DOHH2 (cell line): ENCODE measurements around the gene TARS3.

Experiments used
- EZH2phosphoT487 ChIP-seq: fragments of 200-600 bp; sonication (generic); IDR thresholded peaks from 2 replicates; pipeline ENCODE4 v1.6.1; 2017; ENCODE audit warnings: borderline replicate concordance, mild to moderate bottlenecking, antibody characterized with exemption, low read length, moderate library complexity, mixed read lengths
- TF ChIP-seq, protein P1 (sequence below): fragments of 200-600 bp; sonication (generic); IDR thresholded peaks from one replicate; pipeline ENCODE4 v1.5.1; 2014; ENCODE audit warnings: antibody characterized with exemption, mild to moderate bottlenecking, low read depth, low read length; ENCODE audit not compliant: poor library complexity, severe bottlenecking

DNA sequence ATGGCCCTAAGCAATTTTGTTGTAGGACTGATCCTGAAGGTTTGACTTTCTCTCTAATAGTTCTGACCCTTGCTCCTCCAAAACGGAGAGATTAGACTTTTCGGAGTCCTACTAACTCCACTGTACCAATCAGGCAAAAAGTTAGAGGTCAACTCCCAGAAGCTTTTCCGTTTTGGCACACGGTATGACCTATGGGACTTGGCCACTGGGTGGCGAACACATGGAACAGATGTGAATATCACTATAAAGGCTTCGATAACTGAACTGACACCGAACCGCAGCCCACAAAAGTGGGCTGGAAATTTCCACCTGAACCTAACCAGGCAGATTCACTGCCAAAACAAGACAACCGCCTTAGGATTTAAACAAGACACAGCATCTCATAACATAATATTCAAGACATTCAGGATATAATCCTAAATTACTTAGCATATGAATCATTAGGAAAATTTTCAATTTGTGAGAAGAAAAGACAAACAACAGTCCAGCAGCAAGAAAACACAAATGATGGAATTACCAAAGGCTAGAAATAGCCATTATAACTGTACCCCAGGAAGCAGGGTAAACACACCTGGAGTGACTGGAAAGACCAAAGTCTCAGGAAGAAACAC lies 59.9 kb downstream of the TARS3 start:
- TF ChIP-seq, protein P1, sequence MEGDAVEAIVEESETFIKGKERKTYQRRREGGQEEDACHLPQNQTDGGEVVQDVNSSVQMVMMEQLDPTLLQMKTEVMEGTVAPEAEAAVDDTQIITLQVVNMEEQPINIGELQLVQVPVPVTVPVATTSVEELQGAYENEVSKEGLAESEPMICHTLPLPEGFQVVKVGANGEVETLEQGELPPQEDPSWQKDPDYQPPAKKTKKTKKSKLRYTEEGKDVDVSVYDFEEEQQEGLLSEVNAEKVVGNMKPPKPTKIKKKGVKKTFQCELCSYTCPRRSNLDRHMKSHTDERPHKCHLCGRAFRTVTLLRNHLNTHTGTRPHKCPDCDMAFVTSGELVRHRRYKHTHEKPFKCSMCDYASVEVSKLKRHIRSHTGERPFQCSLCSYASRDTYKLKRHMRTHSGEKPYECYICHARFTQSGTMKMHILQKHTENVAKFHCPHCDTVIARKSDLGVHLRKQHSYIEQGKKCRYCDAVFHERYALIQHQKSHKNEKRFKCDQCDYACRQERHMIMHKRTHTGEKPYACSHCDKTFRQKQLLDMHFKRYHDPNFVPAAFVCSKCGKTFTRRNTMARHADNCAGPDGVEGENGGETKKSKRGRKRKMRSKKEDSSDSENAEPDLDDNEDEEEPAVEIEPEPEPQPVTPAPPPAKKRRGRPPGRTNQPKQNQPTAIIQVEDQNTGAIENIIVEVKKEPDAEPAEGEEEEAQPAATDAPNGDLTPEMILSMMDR: peak; percentile 14
- no peak for TF ChIP-seq EZH2phosphoT487
